NCI-H187 treated with DMSO at 0.1 percent for 48 hours (cell line): Measurements from ENCODE around the gene GH2.
"Not testable (repeated sequence)": the region's sequence is repeated elsewhere in the genome, so short reads cannot be mapped to it uniquely, and the experiment has no call there.

Source experiments
- DNase-seq: peaks from one replicate; lab custom pipeline; 2025; lab: John Stamatoyannopoulos, UW

The GH2 gene

GRCh38 chr17:63911041-63911635 lies 29.4 kb upstream of the GH2 start, which contains the start of gene CSHL1:
CSHL1 (minus strand) TSS chr17:63911258; CDS start chr17:63911196, 62 bp downstream.
- DNase-seq: no peak

- DNase-seq: no peak
These were observed 28.4 kb upstream of the GH2 start for GRCh38 chr17:63910096-63910495.

- DNase-seq: not testable (repeated sequence)
These were observed 27.8 kb upstream of the GH2 start for GRCh38 chr17:63909586-63909985.

- DNase-seq: not testable (repeated sequence)
These were observed 25.5 kb upstream of the GH2 start for GRCh38 chr17:63907161-63907778.

- not testable (repeated sequence) for DNase-seq
These were observed 23.1 kb upstream of the GH2 start for GRCh38 chr17:63904796-63905195.

- DNase-seq: not testable (repeated sequence)
These were observed 22.1 kb upstream of the GH2 start for GRCh38 chr17:63903787-63904201.

GRCh38 chr17:63901971-63902370 lies 20.2 kb upstream of the GH2 start:
- not testable (repeated sequence) for DNase-seq

GRCh38 chr17:63898899-63899798 lies 17.4 kb upstream of the GH2 start:
- not testable (repeated sequence) for DNase-seq

GRCh38 chr17:63896524-63897354 lies 15.0 kb upstream of the GH2 start, which contains the start of gene CSH1:
CSH1 (minus strand) TSS chr17:63896574; CDS start chr17:63896511, 63 bp downstream.
- DNase-seq: not testable (repeated sequence)

GRCh38 chr17:63894821-63895220 lies 13.1 kb upstream of the GH2 start:
- not testable (repeated sequence) for DNase-seq

GRCh38 chr17:63894021-63894420 lies 12.3 kb upstream of the GH2 start:
- DNase-seq: not testable (repeated sequence)

GRCh38 chr17:63892316-63893037 lies 10.7 kb upstream of the GH2 start:
- not testable (repeated sequence) for DNase-seq

- not testable (repeated sequence) for DNase-seq
These were observed 7.5 kb upstream of the GH2 start for GRCh38 chr17:63889026-63889848.

- DNase-seq: not testable (repeated sequence)
These were observed 3.4 kb upstream of the GH2 start for GRCh38 chr17:63885119-63885518.

GRCh38 chr17:63882626-63883126 lies 932 bp upstream of the GH2 start:
- not testable (repeated sequence) for DNase-seq

GRCh38 chr17:63881337-63881736 lies 407 bp downstream of the GH2 start:
- DNase-seq: not testable (repeated sequence)

GRCh38 chr17:63880706-63881105 lies 1.0 kb downstream of the GH2 start:
- DNase-seq: no peak

- DNase-seq: not testable (repeated sequence)
These were observed 3.3 kb downstream of the GH2 start for GRCh38 chr17:63878413-63878812.

- DNase-seq: not testable (repeated sequence)
These were observed 7.1 kb downstream of the GH2 start for GRCh38 chr17:63874693-63875092.
